KMS-11 (cell line): ENCODE results near the gene MPPED1.

Experiments
- H2AFZ ChIP-seq: fragments of 200-600 bp; sonication (generic); 2 replicates; pipeline ENCODE4 v1.6.1; 2016; ENCODE audit warnings: antibody characterized with exemption, mixed run types, low read depth
- H3K27ac ChIP-seq: fragments of 200-600 bp; sonication (generic); 2 replicates; pipeline ENCODE4 v1.6.1; 2016; ENCODE audit warnings: mild to moderate bottlenecking, mixed run types
- H3K27me3 ChIP-seq: fragments of 200-600 bp; sonication (generic); 2 replicates; pipeline ENCODE4 v1.6.1; 2017; ENCODE audit warnings: mild to moderate bottlenecking, low read depth, mixed run types, moderate library complexity; ENCODE audit not compliant: insufficient read depth
- H3K36me3 ChIP-seq: fragments of 200-600 bp; sonication (generic); 2 replicates; pipeline ENCODE4 v1.6.1; 2017; ENCODE audit warnings: mild to moderate bottlenecking, mixed run types; ENCODE audit not compliant: insufficient read depth
- H3K4me1 ChIP-seq: fragments of 200-600 bp; sonication (generic); 2 replicates; pipeline ENCODE4 v1.6.1; 2016; ENCODE audit warnings: mild to moderate bottlenecking, low read depth, mixed run types; ENCODE audit not compliant: poor library complexity, severe bottlenecking
- H3K4me2 ChIP-seq: fragments of 200-600 bp; sonication (generic); 2 replicates; pipeline ENCODE4 v1.7.0; 2016; ENCODE audit warnings: mild to moderate bottlenecking, mixed run types
- H3K4me3 ChIP-seq: fragments of 200-600 bp; sonication (generic); IDR thresholded peaks from 2 replicates; pipeline ENCODE4 v1.6.1; 2017; ENCODE audit warnings: low read depth, low read length, mixed read lengths; ENCODE audit not compliant: insufficient read depth
- H3K79me2 ChIP-seq: fragments of 200-600 bp; sonication (generic); 2 replicates; pipeline ENCODE4 v1.6.1; 2016; ENCODE audit warnings: low read depth, mixed run types; ENCODE audit not compliant: insufficient read depth
- H3K9ac ChIP-seq: fragments of 200-600 bp; sonication (generic); 2 replicates; pipeline ENCODE4 v1.6.1; 2016; ENCODE audit warnings: mild to moderate bottlenecking, mixed run types
- H4K20me1 ChIP-seq: fragments of 200-600 bp; sonication (generic); 2 replicates; pipeline ENCODE4 v1.6.1; 2016; ENCODE audit warnings: mild to moderate bottlenecking, mixed run types; ENCODE audit not compliant: insufficient read depth
- TF ChIP-seq, protein P1 (sequence below): fragments of 200-600 bp; sonication (generic); conservative IDR thresholded peaks from 2 replicates; pipeline ENCODE4 v1.6.1; 2017; ENCODE audit warnings: low read depth, mild to moderate bottlenecking, antibody characterized with exemption, low read length, moderate library complexity, mixed read lengths

The MPPED1 gene

DNA sequence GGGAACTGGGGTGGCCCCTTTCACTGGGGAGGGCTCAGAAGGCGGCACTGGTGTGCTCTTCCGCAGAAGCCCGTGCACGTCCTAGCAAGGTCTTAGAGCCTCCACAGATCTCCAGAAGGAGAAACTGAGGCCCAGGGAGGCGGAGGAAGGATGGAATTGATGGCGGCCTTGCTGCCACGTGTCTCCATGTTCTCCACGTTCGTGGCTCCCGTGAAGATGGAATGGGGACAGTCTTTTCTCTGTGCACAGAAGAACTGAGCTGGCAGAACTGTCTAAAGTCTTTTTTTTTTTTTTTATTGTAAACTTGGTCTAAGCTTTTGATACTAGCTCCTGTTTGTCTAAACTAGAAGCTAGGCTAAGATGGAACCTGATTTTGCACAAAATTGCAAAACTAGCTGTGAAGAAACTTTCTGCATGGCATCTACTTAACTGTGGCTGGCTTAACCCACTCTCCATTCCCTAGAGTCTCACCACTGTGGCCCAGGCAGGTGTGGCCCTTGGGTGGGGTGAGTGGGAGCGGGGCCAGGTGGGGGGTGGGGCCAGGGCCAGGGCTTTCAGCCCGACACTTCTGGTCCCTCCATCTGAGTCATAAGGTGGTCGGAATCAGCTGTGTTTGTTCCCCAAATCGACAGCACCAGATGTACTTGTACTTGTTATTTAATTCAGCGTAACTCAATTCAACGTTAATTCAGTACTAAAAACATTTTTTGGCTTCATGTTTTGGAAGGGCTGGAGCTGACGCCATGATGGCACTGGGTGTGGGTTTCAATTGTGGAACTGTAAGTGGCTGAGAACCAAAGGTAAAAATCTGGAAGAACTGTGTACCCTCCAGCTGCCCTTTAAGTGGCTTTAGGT, 120.7 kb downstream of the MPPED1 start:
- TF ChIP-seq, protein P1, sequence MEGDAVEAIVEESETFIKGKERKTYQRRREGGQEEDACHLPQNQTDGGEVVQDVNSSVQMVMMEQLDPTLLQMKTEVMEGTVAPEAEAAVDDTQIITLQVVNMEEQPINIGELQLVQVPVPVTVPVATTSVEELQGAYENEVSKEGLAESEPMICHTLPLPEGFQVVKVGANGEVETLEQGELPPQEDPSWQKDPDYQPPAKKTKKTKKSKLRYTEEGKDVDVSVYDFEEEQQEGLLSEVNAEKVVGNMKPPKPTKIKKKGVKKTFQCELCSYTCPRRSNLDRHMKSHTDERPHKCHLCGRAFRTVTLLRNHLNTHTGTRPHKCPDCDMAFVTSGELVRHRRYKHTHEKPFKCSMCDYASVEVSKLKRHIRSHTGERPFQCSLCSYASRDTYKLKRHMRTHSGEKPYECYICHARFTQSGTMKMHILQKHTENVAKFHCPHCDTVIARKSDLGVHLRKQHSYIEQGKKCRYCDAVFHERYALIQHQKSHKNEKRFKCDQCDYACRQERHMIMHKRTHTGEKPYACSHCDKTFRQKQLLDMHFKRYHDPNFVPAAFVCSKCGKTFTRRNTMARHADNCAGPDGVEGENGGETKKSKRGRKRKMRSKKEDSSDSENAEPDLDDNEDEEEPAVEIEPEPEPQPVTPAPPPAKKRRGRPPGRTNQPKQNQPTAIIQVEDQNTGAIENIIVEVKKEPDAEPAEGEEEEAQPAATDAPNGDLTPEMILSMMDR = no peak
- Histone ChIP-seq H3K4me2 (no peak overlapping the region), H3K27ac (no peak overlapping the region), H3K9ac (no peak overlapping the region), H3K36me3 (no peaks in the 10 kb centered on the region), H3K79me2 (no peaks in the 10 kb centered on the region), H3K4me3 (no peak overlapping the region), H3K27me3 (peaks cover 15% of the 10 kb centered on the region; the same call in 1 of the 2 replicates), H2AFZ (no peak overlapping the region), H4K20me1 (no peaks in the 10 kb centered on the region), H3K4me1 (no peaks in the 10 kb centered on the region)

DNA sequence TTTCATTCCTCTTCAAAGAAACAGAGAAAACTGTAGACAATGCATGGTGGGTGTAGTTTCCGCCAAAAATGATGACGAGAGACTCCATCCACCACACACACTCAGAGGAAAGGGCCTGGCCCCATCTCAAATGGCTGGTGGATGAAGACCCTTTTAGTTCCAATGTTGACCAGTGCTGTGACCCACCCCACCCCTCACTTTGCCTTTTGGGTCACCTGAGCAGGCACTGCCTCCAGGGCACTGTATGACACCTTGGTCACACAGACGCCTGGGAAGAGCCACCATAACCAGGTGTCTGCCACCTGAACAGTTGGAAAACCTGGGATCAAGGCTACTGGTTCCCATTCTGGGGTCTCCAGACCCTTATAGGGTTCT, 121.3 kb downstream of the MPPED1 start:
- no peak overlapping the region for H3K4me3 ChIP-seq
- H3K9ac ChIP-seq = no peak overlapping the region
- no peaks in the 10 kb centered on the region for H4K20me1 ChIP-seq
- H3K4me1 ChIP-seq = no peaks in the 10 kb centered on the region
- H3K4me2 ChIP-seq = no peak overlapping the region
- peaks cover 15% of the 10 kb centered on the region; the same call in 1 of the 2 replicates for H3K27me3 ChIP-seq
- no peak overlapping the region for H2AFZ ChIP-seq
- H3K27ac ChIP-seq = no peak overlapping the region
- no peaks in the 10 kb centered on the region for H3K79me2 ChIP-seq
- TF ChIP-seq, protein P1 = no peak
- H3K36me3 ChIP-seq = no peaks in the 10 kb centered on the region

DNA sequence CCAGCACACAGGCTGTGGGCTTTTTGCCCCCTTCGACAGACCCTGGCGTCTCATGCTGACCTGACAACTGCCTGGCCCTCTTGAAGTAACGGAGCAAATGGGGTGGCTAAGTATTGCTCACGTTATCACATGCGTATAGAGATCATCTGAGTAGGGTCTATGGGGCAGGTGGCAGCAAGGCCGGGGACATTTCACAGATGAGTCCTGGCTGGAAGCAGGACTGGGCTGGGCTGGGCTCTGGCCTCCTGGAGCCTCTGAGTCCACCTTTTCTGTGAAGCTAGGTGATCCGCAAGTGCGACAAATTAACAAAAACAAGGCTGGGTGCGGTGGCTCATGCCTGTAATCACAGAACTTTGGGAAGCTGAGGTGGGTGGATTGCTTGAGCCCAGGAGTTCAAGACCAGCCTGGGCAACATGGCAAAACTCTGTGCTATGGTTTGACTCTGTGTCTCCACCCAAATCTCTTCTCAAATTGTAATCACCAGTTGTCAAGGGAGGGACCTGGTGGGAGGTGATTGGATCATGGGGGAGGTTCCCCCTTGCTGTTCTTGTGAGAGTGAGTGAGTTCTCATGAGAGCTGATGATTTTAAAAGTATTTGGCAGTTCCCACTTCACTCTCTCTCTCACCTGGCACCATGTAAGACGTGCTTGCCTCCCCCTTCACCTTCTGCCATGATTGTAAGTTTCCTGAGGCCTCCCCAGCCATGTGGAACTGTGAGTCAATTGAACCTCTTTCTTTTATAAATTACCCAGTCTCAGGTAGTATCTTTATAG, 122.0 kb downstream of the MPPED1 start:
- Histone ChIP-seq H3K27ac (no peak overlapping the region), H3K4me1 (no peaks in the 10 kb centered on the region), H3K27me3 (peaks cover 15% of the 10 kb centered on the region; the same call in 1 of the 2 replicates), H3K9ac (no peak overlapping the region), H3K79me2 (no peaks in the 10 kb centered on the region), H3K36me3 (no peaks in the 10 kb centered on the region), H4K20me1 (no peaks in the 10 kb centered on the region), H2AFZ (no peak overlapping the region), H3K4me3 (no peak overlapping the region), H3K4me2 (no peak overlapping the region)
- TF ChIP-seq, protein P1 = no peak

DNA sequence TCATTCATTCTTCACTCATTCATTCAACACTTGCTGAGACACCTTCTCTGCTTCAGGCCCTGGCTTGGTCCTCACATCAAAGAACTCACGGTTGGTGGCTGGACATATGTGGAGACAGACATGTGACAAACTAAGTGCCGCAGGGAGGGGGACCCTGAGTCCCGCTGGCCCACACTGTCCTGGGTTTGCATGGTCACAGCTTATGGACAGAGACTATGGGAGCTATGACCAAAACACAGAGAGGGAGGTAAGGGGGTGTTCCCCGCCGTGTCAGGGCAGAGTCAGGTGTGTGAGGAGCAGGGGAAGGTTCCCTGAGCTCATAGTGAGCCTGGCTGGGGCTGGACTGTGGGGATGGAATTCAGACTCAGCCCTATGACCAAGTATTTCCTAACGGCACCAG, 123.1 kb downstream of the MPPED1 start:
- TF ChIP-seq, protein P1 = no peak

More for the DNA sequence above, 123.1 kb downstream of the MPPED1 start:
- Histone ChIP-seq H4K20me1 (no peaks in the 10 kb centered on the region), H3K27me3 (peaks cover 15% of the 10 kb centered on the region; the same call in 1 of the 2 replicates), H3K9ac (no peak overlapping the region), H3K27ac (no peak overlapping the region), H3K4me2 (no peak overlapping the region), H3K79me2 (no peaks in the 10 kb centered on the region), H3K36me3 (no peaks in the 10 kb centered on the region), H3K4me3 (no peak overlapping the region), H3K4me1 (no peaks in the 10 kb centered on the region), H2AFZ (no peak overlapping the region)
